ENCODE results near the gene IFITM2.

The IFITM2 gene

DNA sequence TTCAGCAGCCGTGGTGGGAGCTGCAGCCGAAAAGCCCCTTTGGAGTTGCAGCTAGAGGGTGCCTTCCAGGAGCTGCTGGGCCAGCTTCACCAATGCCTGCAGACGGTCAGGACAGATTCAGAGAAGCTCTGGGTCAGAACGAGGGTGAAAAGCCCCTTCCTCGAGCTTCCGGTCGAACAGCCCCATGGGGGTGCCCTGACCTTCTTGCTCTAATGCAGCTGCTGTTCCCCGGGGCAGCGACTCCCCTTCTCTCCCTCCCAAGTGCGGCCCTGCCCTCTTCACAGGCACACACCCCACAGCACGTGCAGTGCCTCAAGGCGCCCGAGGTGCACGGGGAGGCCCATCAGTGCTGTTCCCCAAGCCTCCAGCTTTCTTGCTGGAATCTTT is 22.7 kb downstream of the IFITM2 start:
- no CpG with 5 or more reads among the region's 14 CpGs for WGBS (ENCODE audit: extremely low coverage, insufficient coverage, insufficient read length)

DNA sequence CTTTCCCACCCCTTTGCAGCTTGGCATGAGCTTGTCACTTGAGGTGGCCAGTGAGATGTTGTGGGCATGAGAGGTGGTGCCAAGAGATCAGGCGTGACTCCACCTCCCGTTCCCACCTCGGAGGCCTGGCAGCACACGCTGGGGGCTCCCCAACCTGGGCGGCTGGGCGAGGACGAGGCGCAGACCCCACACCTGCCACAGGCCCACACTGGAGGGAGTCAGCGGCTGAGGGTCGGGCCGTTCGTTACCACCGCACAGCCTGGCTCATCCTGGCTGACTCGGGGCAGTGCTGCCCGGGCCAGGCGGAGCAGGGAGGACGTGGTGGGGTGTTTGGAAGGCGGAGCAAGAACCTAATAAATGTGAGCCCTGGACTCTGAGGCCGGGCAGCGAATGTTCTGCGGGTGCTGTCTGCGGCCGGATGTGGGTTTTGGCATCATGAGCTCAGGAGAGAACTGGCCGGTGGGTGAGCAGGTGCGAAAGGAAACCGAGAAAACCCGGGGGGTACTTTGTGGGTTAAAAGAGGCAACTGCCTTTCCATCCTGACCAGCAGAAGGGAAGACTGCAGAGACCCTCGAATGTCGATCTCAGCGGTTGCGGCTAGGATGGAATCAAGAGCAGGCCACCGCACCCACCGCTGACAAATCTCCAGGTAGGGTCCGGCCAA is 23.2 kb downstream of the IFITM2 start:
- no CpG with 5 or more reads among the region's 34 CpGs for WGBS (ENCODE audit: extremely low coverage, insufficient coverage, insufficient read length)
- Histone ChIP-seq H3K14ac (ENCODE audit: low read length) (no peak overlapping the region), H2AK5ac (ENCODE audit: low read length) (no peak overlapping the region), H3K9ac (ENCODE audit: low read length) (no peak overlapping the region), H3K27ac (ENCODE audit: low read depth, low read length) (no peak overlapping the region), H3K79me1 (ENCODE audit: low read length) (no peaks in the 10 kb centered on the region), H3K4me1 (ENCODE audit: control insufficient read depth in 1 of 2, insufficient read depth in 2 of 2, low read length in 2 of 2) (peaks cover 8 to 9% of the 10 kb centered on the region in 2 experiments), H2AFZ (ENCODE audit: insufficient read depth, low read length, poor library complexity) (no peak overlapping the region), H2BK120ac (ENCODE audit: insufficient read depth, low read length, poor library complexity) (no peak overlapping the region), H3K23ac (ENCODE audit: low read length) (no peak overlapping the region), H2BK12ac (ENCODE audit: low read length) (no peak overlapping the region), H3K4me2 (ENCODE audit: low read length) (no peak overlapping the region), H4K12ac (ENCODE audit: low read depth, low read length) (no peak overlapping the region), H3K9me3 (ENCODE audit: insufficient read depth, low read depth, low read length) (peaks cover 13% of the 10 kb centered on the region), H3K79me2 (ENCODE audit: control insufficient read depth, insufficient read depth, low read length, poor library complexity) (no peaks in the 10 kb centered on the region), H3K4ac (ENCODE audit: low read depth, low read length) (no peak overlapping the region), H2BK5ac (ENCODE audit: low read depth, low read length, poor library complexity) (no peak overlapping the region), H3K4me3 (ENCODE audit: low read depth, low read length) (no peak overlapping the region), H3K18ac (ENCODE audit: low read length) (no peak overlapping the region), H3K27me3 (ENCODE audit: insufficient read depth, low read length) (no peaks in the 10 kb centered on the region), H4K91ac (ENCODE audit: low read depth, low read length) (no peak overlapping the region), H3K36me3 (ENCODE audit: control insufficient read depth in 1 of 2, insufficient read depth in 2 of 2, low read length in 2 of 2) (no peaks in the 10 kb centered on the region), H4K8ac (ENCODE audit: low read depth, low read length) (no peak overlapping the region)
- no peak for DNase-seq

More for the DNA sequence above, 22.7 kb downstream of the IFITM2 start:
- Histone ChIP-seq H2BK5ac (ENCODE audit: low read depth, low read length, poor library complexity) (no peak overlapping the region), H3K4ac (ENCODE audit: low read depth, low read length) (no peak overlapping the region), H4K12ac (ENCODE audit: low read depth, low read length) (no peak overlapping the region), H4K8ac (ENCODE audit: low read depth, low read length) (no peak overlapping the region), H3K4me2 (ENCODE audit: low read length) (no peak overlapping the region), H3K4me1 (ENCODE audit: control insufficient read depth in 1 of 2, insufficient read depth in 2 of 2, low read length in 2 of 2) (peaks cover 8 to 9% of the 10 kb centered on the region in 2 experiments), H3K79me2 (ENCODE audit: control insufficient read depth, insufficient read depth, low read length, poor library complexity) (no peaks in the 10 kb centered on the region), H3K18ac (ENCODE audit: low read length) (no peak overlapping the region), H2AK5ac (ENCODE audit: low read length) (no peak overlapping the region), H3K27me3 (ENCODE audit: insufficient read depth, low read length) (no peaks in the 10 kb centered on the region), H2AFZ (ENCODE audit: insufficient read depth, low read length, poor library complexity) (no peak overlapping the region), H3K4me3 (ENCODE audit: low read depth, low read length) (no peak overlapping the region), H3K9me3 (ENCODE audit: insufficient read depth, low read depth, low read length) (peaks cover 13% of the 10 kb centered on the region), H3K36me3 (ENCODE audit: control insufficient read depth in 1 of 2, insufficient read depth in 2 of 2, low read length in 2 of 2) (no peaks in the 10 kb centered on the region), H2BK12ac (ENCODE audit: low read length) (no peak overlapping the region), H3K79me1 (ENCODE audit: low read length) (no peaks in the 10 kb centered on the region), H2BK120ac (ENCODE audit: insufficient read depth, low read length, poor library complexity) (no peak overlapping the region), H3K23ac (ENCODE audit: low read length) (no peak overlapping the region), H3K9ac (ENCODE audit: low read length) (no peak overlapping the region), H4K91ac (ENCODE audit: low read depth, low read length) (no peak overlapping the region), H3K14ac (ENCODE audit: low read length) (no peak overlapping the region), H3K27ac (ENCODE audit: low read depth, low read length) (no peak overlapping the region)
- no peak for DNase-seq

DNA sequence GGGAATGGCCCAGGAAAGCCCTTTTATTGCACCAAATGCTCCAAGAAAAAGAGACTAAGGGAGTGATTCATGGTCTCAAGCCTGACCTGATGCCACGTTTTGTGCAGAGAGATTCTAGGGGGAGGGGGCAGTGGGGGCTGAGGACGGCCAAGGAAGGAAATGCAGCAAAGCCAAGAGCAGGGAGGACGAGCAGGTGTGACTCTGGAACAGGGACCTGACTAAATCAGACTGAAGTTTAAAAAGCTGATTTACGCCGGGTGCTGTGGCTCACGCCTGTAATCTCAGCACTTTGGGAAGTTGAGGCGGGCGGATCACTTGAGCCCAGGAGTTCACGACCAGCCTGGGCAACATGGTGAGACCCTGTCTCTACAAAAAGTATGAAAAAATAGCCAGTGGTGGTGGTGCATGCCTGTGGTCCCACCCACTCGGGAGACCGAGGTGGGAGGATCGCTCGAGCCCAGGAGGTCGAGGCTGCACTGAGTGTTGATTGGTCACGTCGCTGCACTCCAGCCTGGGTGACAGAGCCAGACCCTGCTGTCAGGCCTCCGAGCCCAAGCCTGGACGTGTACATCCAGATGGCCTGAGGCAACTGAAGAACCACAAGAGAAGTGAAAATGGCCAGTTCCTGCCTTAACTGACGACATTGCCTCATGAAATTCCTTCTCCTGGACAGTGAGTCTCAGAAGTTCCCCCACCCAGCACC is 23.9 kb downstream of the IFITM2 start:
- Histone ChIP-seq H2BK5ac (ENCODE audit: low read depth, low read length, poor library complexity) (no peak overlapping the region), H3K27ac (ENCODE audit: low read depth, low read length) (no peak overlapping the region), H3K23ac (ENCODE audit: low read length) (no peak overlapping the region), H2BK12ac (ENCODE audit: low read length) (no peak overlapping the region), H3K79me2 (ENCODE audit: control insufficient read depth, insufficient read depth, low read length, poor library complexity) (no peaks in the 10 kb centered on the region), H3K27me3 (ENCODE audit: insufficient read depth, low read length) (no peaks in the 10 kb centered on the region), H3K36me3 (ENCODE audit: control insufficient read depth in 1 of 2, insufficient read depth in 2 of 2, low read length in 2 of 2) (no peaks in the 10 kb centered on the region), H3K4me3 (ENCODE audit: low read depth, low read length) (no peak overlapping the region), H3K14ac (ENCODE audit: low read length) (no peak overlapping the region), H3K18ac (ENCODE audit: low read length) (no peak overlapping the region), H3K4me1 (ENCODE audit: control insufficient read depth in 1 of 2, insufficient read depth in 2 of 2, low read length in 2 of 2) (peaks cover 8 to 9% of the 10 kb centered on the region in 2 experiments), H2AFZ (ENCODE audit: insufficient read depth, low read length, poor library complexity) (no peak overlapping the region), H3K9ac (ENCODE audit: low read length) (no peak overlapping the region), H3K4ac (ENCODE audit: low read depth, low read length) (no peak overlapping the region), H2BK120ac (ENCODE audit: insufficient read depth, low read length, poor library complexity) (no peak overlapping the region), H3K79me1 (ENCODE audit: low read length) (no peaks in the 10 kb centered on the region), H2AK5ac (ENCODE audit: low read length) (no peak overlapping the region), H4K12ac (ENCODE audit: low read depth, low read length) (no peak overlapping the region), H4K8ac (ENCODE audit: low read depth, low read length) (no peak overlapping the region), H3K9me3 (ENCODE audit: insufficient read depth, low read depth, low read length) (peaks cover 13% of the 10 kb centered on the region), H4K91ac (ENCODE audit: low read depth, low read length) (no peak overlapping the region), H3K4me2 (ENCODE audit: low read length) (no peak overlapping the region)
- WGBS (ENCODE audit: extremely low coverage, insufficient coverage, insufficient read length), result no CpG with 5 or more reads among the region's 19 CpGs
- no peak for DNase-seq

DNA sequence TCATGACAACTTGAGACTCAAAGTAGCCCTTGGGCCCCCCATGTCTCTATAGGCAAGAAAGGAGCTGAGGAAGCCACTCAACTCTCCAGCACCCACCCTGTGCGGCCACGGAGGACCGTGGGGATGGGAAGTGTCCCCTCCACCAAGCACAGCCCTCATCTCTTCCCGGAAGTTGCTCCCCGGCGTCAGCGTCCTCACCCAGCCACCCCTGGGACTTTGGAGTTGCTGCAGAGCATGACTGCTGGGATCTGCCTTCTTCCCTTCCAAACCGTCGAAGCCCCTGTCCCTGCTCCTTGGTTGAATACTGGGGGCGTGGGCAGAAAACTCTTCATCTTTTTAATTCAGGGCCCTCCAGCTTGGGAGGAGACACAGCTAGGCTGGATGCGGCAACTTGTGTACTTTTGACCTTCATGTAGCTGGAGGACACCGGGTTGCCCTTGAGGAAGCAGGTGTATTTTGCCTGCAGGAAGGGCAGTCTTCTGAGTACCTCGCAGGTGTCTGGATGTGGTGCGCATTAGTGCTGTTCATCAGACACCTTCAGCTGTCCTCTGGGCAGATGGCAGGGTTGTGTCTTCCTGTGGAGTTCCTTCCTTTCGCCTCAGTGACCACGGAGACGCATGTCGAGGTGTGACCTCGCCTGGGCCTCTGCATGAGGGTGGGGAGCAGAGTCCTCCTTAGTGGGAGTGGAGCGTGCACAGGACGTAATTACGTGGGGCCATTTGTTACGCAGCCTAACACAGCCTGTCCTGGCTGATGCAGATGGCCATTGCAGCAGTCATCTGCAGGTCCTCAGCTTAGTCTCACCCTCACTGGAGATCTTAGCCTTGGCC is 25.2 kb downstream of the IFITM2 start:
- Histone ChIP-seq H3K4me1 (ENCODE audit: control insufficient read depth in 1 of 2, insufficient read depth in 2 of 2, low read length in 2 of 2) (peaks cover 8 to 9% of the 10 kb centered on the region in 2 experiments), H3K79me1 (ENCODE audit: low read length) (no peaks in the 10 kb centered on the region), H3K9ac (ENCODE audit: low read length) (no peak overlapping the region), H4K8ac (ENCODE audit: low read depth, low read length) (no peak overlapping the region), H3K4me3 (ENCODE audit: low read depth, low read length) (no peak overlapping the region), H2AFZ (ENCODE audit: insufficient read depth, low read length, poor library complexity) (no peak overlapping the region), H3K4ac (ENCODE audit: low read depth, low read length) (no peak overlapping the region), H3K27me3 (ENCODE audit: insufficient read depth, low read length) (no peaks in the 10 kb centered on the region), H2BK12ac (ENCODE audit: low read length) (no peak overlapping the region), H3K9me3 (ENCODE audit: insufficient read depth, low read depth, low read length) (peaks cover 13% of the 10 kb centered on the region), H3K23ac (ENCODE audit: low read length) (no peak overlapping the region), H3K18ac (ENCODE audit: low read length) (no peak overlapping the region), H2BK5ac (ENCODE audit: low read depth, low read length, poor library complexity) (no peak overlapping the region), H4K12ac (ENCODE audit: low read depth, low read length) (no peak overlapping the region), H3K27ac (ENCODE audit: low read depth, low read length) (no peak overlapping the region), H2AK5ac (ENCODE audit: low read length) (no peak overlapping the region), H3K79me2 (ENCODE audit: control insufficient read depth, insufficient read depth, low read length, poor library complexity) (no peaks in the 10 kb centered on the region), H2BK120ac (ENCODE audit: insufficient read depth, low read length, poor library complexity) (no peak overlapping the region), H3K36me3 (ENCODE audit: control insufficient read depth in 1 of 2, insufficient read depth in 2 of 2, low read length in 2 of 2) (no peaks in the 10 kb centered on the region), H3K4me2 (ENCODE audit: low read length) (no peak overlapping the region), H4K91ac (ENCODE audit: low read depth, low read length) (no peak overlapping the region), H3K14ac (ENCODE audit: low read length) (no peak overlapping the region)
- DNase-seq, result no peak
- no CpG with 5 or more reads among the region's 23 CpGs for WGBS (ENCODE audit: extremely low coverage, insufficient coverage, insufficient read length)

Data from trophoblast cell (in vitro differentiated cells and primary cell).